ENCODE results near the gene ACAP3. TPM values are rescaled to one million over a fixed set of nuclear protein-coding genes. Genes with fewer than 3 reads are reported as not detected.

The ACAP3 gene
- total and polyA plus RNA-seq, 2 of the 4 experiments (the other 2 are of a cell fraction): 13.3 to 58.2 TPM

- in situ Hi-C loops (cut with MboI; ENCODE audit: low sequenced_read_pairs): no loop called here
- H3K14ac ChIP-seq (replicated peaks; ENCODE audit: low read depth, low read length): no peak overlapping the region
- H3K56ac ChIP-seq (ENCODE audit: extremely low read depth, insufficient read depth, low read length): no peak overlapping the region
- H4K5ac ChIP-seq (ENCODE audit: low read depth, low read length): no peak overlapping the region
- no peak overlapping the region for H4K8ac ChIP-seq (ENCODE audit: low read depth in 2 of 2, low read length in 2 of 2)
- TF ChIP-seq CTCF (conservative IDR thresholded peaks at IDR 0.05; ENCODE audit: low read depth, low read length) (no peak), RCOR1 (IDR thresholded peaks at IDR 0.05; ENCODE audit: insufficient replicate concordance, low read length) (no peak), RFX5 (IDR thresholded peaks at IDR 0.05; ENCODE audit: low read depth, low read length) (no peak), MAZ (IDR thresholded peaks at IDR 0.05; ENCODE audit: borderline replicate concordance, low read depth, low read length) (no peak), BHLHE40 (IDR thresholded peaks at IDR 0.05; ENCODE audit: low read depth, low read length) (no peak), NFE2L2 (IDR thresholded peaks at IDR 0.05; ENCODE audit: low read depth, low read length) (no peak), RAD21 (IDR thresholded peaks at IDR 0.05; ENCODE audit: low read length) (no peak), POLR2A (IDR thresholded peaks at IDR 0.05; ENCODE audit: low read depth, low read length) (no peak), ELK1 (IDR thresholded peaks at IDR 0.05; ENCODE audit: borderline replicate concordance, low read depth, low read length) (no peak), FOS (IDR thresholded peaks at IDR 0.05; ENCODE audit: low read depth, low read length) (no peak), CEBPB (IDR thresholded peaks at IDR 0.05; ENCODE audit: low read depth, low read length) (no peak), MAFK (IDR thresholded peaks at IDR 0.05; ENCODE audit: low read depth, low read length) (no peak), MXI1 (IDR thresholded peaks at IDR 0.05; ENCODE audit: borderline replicate concordance, low read depth, low read length) (no peak), SMC3 (IDR thresholded peaks at IDR 0.05; ENCODE audit: low read depth, low read length) (no peak), CHD1 (IDR thresholded peaks at IDR 0.05; ENCODE audit: low read depth, low read length) (no peak)
- TF ChIP-seq, protein P1, sequence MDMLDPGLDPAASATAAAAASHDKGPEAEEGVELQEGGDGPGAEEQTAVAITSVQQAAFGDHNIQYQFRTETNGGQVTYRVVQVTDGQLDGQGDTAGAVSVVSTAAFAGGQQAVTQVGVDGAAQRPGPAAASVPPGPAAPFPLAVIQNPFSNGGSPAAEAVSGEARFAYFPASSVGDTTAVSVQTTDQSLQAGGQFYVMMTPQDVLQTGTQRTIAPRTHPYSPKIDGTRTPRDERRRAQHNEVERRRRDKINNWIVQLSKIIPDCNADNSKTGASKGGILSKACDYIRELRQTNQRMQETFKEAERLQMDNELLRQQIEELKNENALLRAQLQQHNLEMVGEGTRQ (IDR thresholded peaks at IDR 0.05; ENCODE audit: low read depth, low read length): no peak
- no peak overlapping the region for H4K91ac ChIP-seq (ENCODE audit: insufficient read depth, low read depth, low read length)
- no peak overlapping the region for H3K4me3 ChIP-seq (ENCODE audit: insufficient read depth, low read depth, low read length)
- H3K23ac ChIP-seq (ENCODE audit: low read depth, low read length): no peak overlapping the region
- CTCF ChIA-PET: no interaction called here
- no peak overlapping the region for H3K18ac ChIP-seq (ENCODE audit: low read depth, low read length)
- H3K4me2 ChIP-seq (ENCODE audit: low read depth, low read length): no peak overlapping the region
- H3K9me3 ChIP-seq (ENCODE audit: control insufficient read depth, insufficient read depth, low read length): no peaks in the 10 kb centered on the region
- H3K36me3 ChIP-seq (ENCODE audit: control insufficient read depth, insufficient read depth, low read length): peaks cover 67% of the 10 kb centered on the region
- ATAC-seq (ENCODE audit: low read depth) (no peak), DNase-seq (no peak)
- no peak overlapping the region for H2AK9ac ChIP-seq (replicated peaks; ENCODE audit: low read depth, low read length, poor library complexity)
- no peak overlapping the region for H3K4ac ChIP-seq (ENCODE audit: low read depth, low read length)
- peaks cover 4% of the 10 kb centered on the region for H3K9me1 ChIP-seq (ENCODE audit: insufficient read depth, low read length)
- no peak overlapping the region for H2AFZ ChIP-seq (replicated peaks; ENCODE audit: low read length, poor library complexity)
- no TSS peak for BruUV-seq (replicated peaks)
- intact Hi-C loops (cut with micrococcal nuclease): no loop called here
- H2BK20ac ChIP-seq (ENCODE audit: low read depth, low read length): no peak overlapping the region
- H2BK120ac ChIP-seq (ENCODE audit: low read depth, low read length): no peak overlapping the region
- H2BK5ac ChIP-seq (ENCODE audit: low read depth, low read length, poor library complexity, severe bottlenecking): no peak overlapping the region
- POLR2A ChIA-PET (ENCODE audit: unreplicated experiment): no interaction called here
- dilution Hi-C loops (cut with HindIII; ENCODE audit: low sequenced_read_pairs, unreplicated experiment): no loop called here
- no peak overlapping the region for H3K9ac ChIP-seq (ENCODE audit: low read depth, low read length)
- H2AK5ac ChIP-seq (ENCODE audit: low read depth, low read length): no peak overlapping the region
- WGBS, 2 experiments (ENCODE audit: extremely low coverage in 2 of 2, insufficient read length in 1 of 2): 99% methylated on average over 10 of the region's 15 CpGs; no CpG with 5 or more reads in 1 of the 2 experiments
- no peaks in the 10 kb centered on the region for H3K27me3 ChIP-seq (ENCODE audit: control insufficient read depth, insufficient read depth, low read length)
- peaks cover 55% of the 10 kb centered on the region for H4K20me1 ChIP-seq (ENCODE audit: insufficient read depth, low read length)
- H2BK15ac ChIP-seq (ENCODE audit: low read depth, low read length): no peak overlapping the region
- no peak overlapping the region for H3K27ac ChIP-seq (ENCODE audit: insufficient read depth, low read length)
- peaks cover 16 to 58% of the 10 kb centered on the region in 2 experiments for H3K79me1 ChIP-seq (ENCODE audit: low read depth in 1 of 2, low read length in 2 of 2)
- H3K4me1 ChIP-seq (ENCODE audit: control insufficient read depth, insufficient read depth, low read length): peaks cover 14% of the 10 kb centered on the region
Observed at GRCh38 chr1:1314237-1314586, 6.5 kb upstream of the ACAP3 start.
